Dermis lymphatic vessel endothelial cell (primary cell): ENCODE data around the gene OSGEPL1. TPM values are rescaled to one million over a fixed set of nuclear protein-coding genes. Genes with fewer than 3 reads are reported as not detected.

Experiments used
- total RNA-seq: library from RNA; depleted of rRNA; stranded (reverse); fragments of >200 nt; gene quantifications from 2 replicates; pipeline ENCODE4 v1.2.1, GENCODE V29; 2014

Gene OSGEPL1
- 4.0 and 5.3 TPM in 2 replicates for total RNA-seq

GRCh38 chr2:189762551-189763298, at the start of gene OSGEPL1:
OSGEPL1 (minus strand) TSS chr2:189762792; CDS start chr2:189761640, 1,152 bp downstream.

GRCh38 chr2:189783927-189784867, 21.6 kb upstream of the OSGEPL1 start, which contains the start of the genes ORMDL1 and PMS1:
ORMDL1 (minus strand) TSS chr2:189784339; CDS start chr2:189782595, 1,744 bp downstream.
PMS1 (plus strand) TSS chr2:189784450; CDS start chr2:189791810, 7,360 bp downstream.

Other genes with a start within 250 kb of the OSGEPL1 start
- 153 and 276 TPM in 2 replicates for gene SLC40A1, start 182.0 kb downstream of the OSGEPL1 start, total RNA-seq
- 48.9 and 63.1 TPM in 2 replicates for gene ASNSD1, start 101.3 kb downstream of the OSGEPL1 start, total RNA-seq
- gene ANKAR, start 88.1 kb downstream of the OSGEPL1 start, total RNA-seq = 8.3 and 9.2 TPM in 2 replicates
- 46.1 and 49.3 TPM in 2 replicates for gene ORMDL1, start 21.5 kb upstream of the OSGEPL1 start, total RNA-seq
- gene PMS1, start 21.7 kb upstream of the OSGEPL1 start, total RNA-seq = 21.9 and 30.5 TPM in 2 replicates